ENCODE data around the gene ABCA5. TPM values are rescaled to one million over a fixed set of nuclear protein-coding genes. Genes with fewer than 3 reads are reported as not detected.

The ABCA5 gene
- polyA plus RNA-seq, 1 of the 3 experiments (the other 2 are of a cell fraction): 2.0 TPM

- H3K9me3 ChIP-seq: peaks cover 8% of the 10 kb centered on the region; the same call in 1 of the 2 replicates
- 19% methylated on average over 3 of the region's 3 CpGs for WGBS (ENCODE audit: low lambda C conversion rate)
Observed at GRCh38 chr17:69236946-69237345, 90.0 kb downstream of the ABCA5 start.

DNA sequence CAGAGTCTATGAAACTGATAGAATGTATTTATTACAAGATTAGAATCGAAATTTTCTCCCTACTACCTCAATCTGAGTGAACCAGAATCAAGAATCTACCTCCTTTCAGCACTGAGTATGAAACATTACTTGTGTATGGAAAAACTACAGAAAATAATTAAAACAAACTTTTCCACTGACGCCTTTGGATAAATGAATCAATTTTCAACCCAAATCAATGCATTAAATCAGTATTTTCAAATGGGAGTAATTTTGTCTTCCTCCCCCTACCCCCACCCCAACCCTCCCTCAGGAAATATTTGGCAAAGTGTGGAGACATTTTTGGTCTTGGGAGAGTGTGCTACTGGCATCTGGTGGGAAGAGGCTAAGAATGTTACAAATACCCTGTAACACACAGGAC, 90.5 kb downstream of the ABCA5 start:
- no peaks in the 10 kb centered on the region for H3K9me2 ChIP-seq
- 28% methylated on average over 2 of the region's 2 CpGs for WGBS (ENCODE audit: low lambda C conversion rate)
- no peaks in the 10 kb centered on the region for H3K79me2 ChIP-seq (ENCODE audit: insufficient read depth)
- no peak overlapping the region for H3K4me3 ChIP-seq (ENCODE audit: low read depth in 2 of 2, low read length in 1 of 2)
- H3K4me1 ChIP-seq (ENCODE audit: control insufficient read depth in 1 of 2, insufficient read depth in 2 of 2, low read depth in 1 of 2, low read length in 1 of 2): no peaks in the 10 kb centered on the region
- TF ChIP-seq, protein P1, sequence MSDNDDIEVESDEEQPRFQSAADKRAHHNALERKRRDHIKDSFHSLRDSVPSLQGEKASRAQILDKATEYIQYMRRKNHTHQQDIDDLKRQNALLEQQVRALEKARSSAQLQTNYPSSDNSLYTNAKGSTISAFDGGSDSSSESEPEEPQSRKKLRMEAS (IDR thresholded peaks at IDR 0.05; ENCODE audit: low read depth): no peak
- TF ChIP-seq RFX5 (IDR thresholded peaks at IDR 0.05; ENCODE audit: low read length) (no peak), FOSL2 (IDR thresholded peaks at IDR 0.05; ENCODE audit: borderline replicate concordance, low read depth) (no peak), SIN3A (IDR thresholded peaks at IDR 0.05; ENCODE audit: borderline replicate concordance, low read depth, low read length) (no peak), GABPA (IDR thresholded peaks at IDR 0.05; ENCODE audit: low read depth) (no peak), NFIC (IDR thresholded peaks at IDR 0.05; ENCODE audit: borderline replicate concordance) (no peak)
- TF ChIP-seq, protein P2, sequence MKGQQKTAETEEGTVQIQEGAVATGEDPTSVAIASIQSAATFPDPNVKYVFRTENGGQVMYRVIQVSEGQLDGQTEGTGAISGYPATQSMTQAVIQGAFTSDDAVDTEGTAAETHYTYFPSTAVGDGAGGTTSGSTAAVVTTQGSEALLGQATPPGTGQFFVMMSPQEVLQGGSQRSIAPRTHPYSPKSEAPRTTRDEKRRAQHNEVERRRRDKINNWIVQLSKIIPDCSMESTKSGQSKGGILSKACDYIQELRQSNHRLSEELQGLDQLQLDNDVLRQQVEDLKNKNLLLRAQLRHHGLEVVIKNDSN (IDR thresholded peaks at IDR 0.05; ENCODE audit: borderline replicate concordance, low read depth): no peak
- TF ChIP-seq, protein P3, sequence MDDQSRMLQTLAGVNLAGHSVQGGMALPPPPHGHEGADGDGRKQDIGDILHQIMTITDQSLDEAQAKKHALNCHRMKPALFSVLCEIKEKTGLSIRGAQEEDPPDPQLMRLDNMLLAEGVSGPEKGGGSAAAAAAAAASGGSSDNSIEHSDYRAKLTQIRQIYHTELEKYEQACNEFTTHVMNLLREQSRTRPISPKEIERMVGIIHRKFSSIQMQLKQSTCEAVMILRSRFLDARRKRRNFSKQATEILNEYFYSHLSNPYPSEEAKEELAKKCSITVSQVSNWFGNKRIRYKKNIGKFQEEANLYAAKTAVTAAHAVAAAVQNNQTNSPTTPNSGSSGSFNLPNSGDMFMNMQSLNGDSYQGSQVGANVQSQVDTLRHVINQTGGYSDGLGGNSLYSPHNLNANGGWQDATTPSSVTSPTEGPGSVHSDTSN (IDR thresholded peaks at IDR 0.05): no peak
- H3K4me2 ChIP-seq: no peak overlapping the region
- H3K9me3 ChIP-seq: peaks cover 8% of the 10 kb centered on the region; the same call in 1 of the 2 replicates
- H3K27me3 ChIP-seq (ENCODE audit: insufficient read depth): no peaks in the 10 kb centered on the region
- H2AFZ ChIP-seq (ENCODE audit: low read depth): no peak overlapping the region
- H3K9ac ChIP-seq: no peak overlapping the region
- DNase-seq: no peak
- CTCF ChIA-PET: interaction anchor here (0.8 to 16.2 kb wide), 17 partner anchors 10 to 992 kb away, joined by 3 to 185 read pairs (median 4); no protein-coding TSS in a partner anchor
- H3K36me3 ChIP-seq (replicated peaks in 1 of 2; ENCODE audit: control insufficient read depth in 1 of 2, insufficient read depth in 2 of 2, low read length in 1 of 2): no peaks in the 10 kb centered on the region
- H3K27ac ChIP-seq (ENCODE audit: low read depth in 2 of 2, low read length in 1 of 2): no peak overlapping the region
- POLR2A ChIA-PET: no interaction called here
- no peaks in the 10 kb centered on the region for H4K20me1 ChIP-seq (ENCODE audit: insufficient read depth)
- H3F3A ChIP-seq (replicated peaks; ENCODE audit: insufficient read depth): no peaks in the 10 kb centered on the region

More at GRCh38 chr17:69236946-69237345, 90.0 kb downstream of the ABCA5 start:
- DNase-seq: no peak
- Histone ChIP-seq H3K79me2 (ENCODE audit: insufficient read depth) (no peaks in the 10 kb centered on the region), H3K9ac (no peak overlapping the region), H4K20me1 (ENCODE audit: insufficient read depth) (no peaks in the 10 kb centered on the region), H3K4me3 (ENCODE audit: low read depth in 2 of 2, low read length in 1 of 2) (no peak overlapping the region), H2AFZ (ENCODE audit: low read depth) (no peak overlapping the region), H3K36me3 (replicated peaks in 1 of 2; ENCODE audit: control insufficient read depth in 1 of 2, insufficient read depth in 2 of 2, low read length in 1 of 2) (no peaks in the 10 kb centered on the region), H3K4me1 (ENCODE audit: control insufficient read depth in 1 of 2, insufficient read depth in 2 of 2, low read depth in 1 of 2, low read length in 1 of 2) (no peaks in the 10 kb centered on the region), H3K27ac (ENCODE audit: low read depth in 2 of 2, low read length in 1 of 2) (no peak overlapping the region), H3K9me2 (no peaks in the 10 kb centered on the region), H3F3A (replicated peaks; ENCODE audit: insufficient read depth) (no peaks in the 10 kb centered on the region), H3K27me3 (ENCODE audit: insufficient read depth) (no peaks in the 10 kb centered on the region), H3K4me2 (no peak overlapping the region)
- ChIA-PET POLR2A (no interaction called here), CTCF (interaction anchor here (3.5 to 16.2 kb wide), 2 partner anchors 11 to 460 kb away, joined by 22 to 185 read pairs; no protein-coding TSS in a partner anchor)
- no peak for TF ChIP-seq RCOR1 (IDR thresholded peaks at IDR 0.05; ENCODE audit: low read length)
- TF ChIP-seq IRF3 (IDR thresholded peaks at IDR 0.05; ENCODE audit: low read depth, low read length): no peak
- TF ChIP-seq FOXJ3 (CRISPR knock-in tag; IDR thresholded peaks at IDR 0.05): no peak
- no peak for TF ChIP-seq POLR2AphosphoS5 (IDR thresholded peaks at IDR 0.05; ENCODE audit: low read depth, low read length)
- no peak for TF ChIP-seq REST (IDR thresholded peaks at IDR 0.05; ENCODE audit: low read depth, low read length)
- TF ChIP-seq NRF1 (IDR thresholded peaks at IDR 0.05; ENCODE audit: low read depth, low read length): no peak
- no peak for TF ChIP-seq CHD2 (IDR thresholded peaks at IDR 0.05; ENCODE audit: low read length, partially characterized antibody)

All from SK-N-SH (cell line).